Measurements from ENCODE around the gene FOXD3.

Gene FOXD3

GRCh38 chr1:63277195-63278192 is 44.9 kb upstream of the FOXD3 start:
- Histone ChIP-seq H3K4me3 (ENCODE audit: low read depth, low read length) (no peak overlapping the region), H3K27me3 (replicated peaks) (peaks cover 14% of the 10 kb centered on the region), H3K27ac (no peak overlapping the region), H3K36me3 (replicated peaks) (no peaks in the 10 kb centered on the region)
- in situ Hi-C loops (cut with HindIII; ENCODE audit: low pct_ligation_motif_present, low sequenced_read_pairs) = no loop called here
- TF ChIP-seq CTCF (IDR thresholded peaks at IDR 0.05; ENCODE audit: low read depth, low read length, missing control alignments) = no peak
- DNase-seq = no peak

- in situ Hi-C loops (cut with HindIII; ENCODE audit: low pct_ligation_motif_present, low sequenced_read_pairs) = no loop called here
- Histone ChIP-seq H3K27me3 (replicated peaks) (peaks cover 3% of the 10 kb centered on the region), H3K27ac (no peak overlapping the region), H3K4me3 (ENCODE audit: low read depth, low read length) (no peak overlapping the region), H3K36me3 (replicated peaks) (no peaks in the 10 kb centered on the region)
- no peak for TF ChIP-seq CTCF (IDR thresholded peaks at IDR 0.05; ENCODE audit: low read depth, low read length, missing control alignments)
- no peak for DNase-seq
Measured at GRCh38 chr1:63281753-63282152, 40.6 kb upstream of the FOXD3 start.

- Histone ChIP-seq H3K4me3 (ENCODE audit: low read depth, low read length) (no peak overlapping the region), H3K27me3 (replicated peaks) (no peaks in the 10 kb centered on the region), H3K27ac (no peak overlapping the region), H3K36me3 (replicated peaks) (no peaks in the 10 kb centered on the region)
- in situ Hi-C loops (cut with HindIII; ENCODE audit: low pct_ligation_motif_present, low sequenced_read_pairs) = no loop called here
- DNase-seq = no peak
- no peak for TF ChIP-seq CTCF (IDR thresholded peaks at IDR 0.05; ENCODE audit: low read depth, low read length, missing control alignments)
Measured at GRCh38 chr1:63289135-63289534, 33.2 kb upstream of the FOXD3 start.

- Histone ChIP-seq H3K36me3 (replicated peaks) (no peaks in the 10 kb centered on the region), H3K4me3 (ENCODE audit: low read depth, low read length) (no peak overlapping the region), H3K27ac (no peak overlapping the region), H3K27me3 (replicated peaks) (no peaks in the 10 kb centered on the region)
- in situ Hi-C loops (cut with HindIII; ENCODE audit: low pct_ligation_motif_present, low sequenced_read_pairs) = no loop called here
- TF ChIP-seq CTCF (IDR thresholded peaks at IDR 0.05; ENCODE audit: low read depth, low read length, missing control alignments) = no peak
- DNase-seq = no peak
Measured at GRCh38 chr1:63294803-63295594, 27.4 kb upstream of the FOXD3 start.

DNA sequence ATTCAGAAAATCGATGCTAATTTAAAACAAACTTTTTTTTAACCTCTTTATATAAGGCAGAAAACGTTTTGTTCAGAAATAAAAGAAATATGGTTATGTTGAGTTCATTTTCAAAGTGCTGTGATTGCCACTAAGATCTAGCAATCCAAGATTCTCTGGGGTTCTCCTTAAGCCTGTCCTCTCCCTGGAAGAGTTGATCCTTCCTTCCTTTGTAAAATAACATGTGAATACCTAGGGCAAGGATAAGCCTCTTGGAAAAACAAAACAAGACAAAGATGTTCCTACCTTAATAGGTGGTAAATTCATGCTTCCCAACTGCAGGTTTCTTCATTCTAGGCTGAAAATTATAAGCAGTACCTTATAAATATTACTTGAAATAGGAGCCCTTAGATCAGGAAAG is 18.0 kb upstream of the FOXD3 start:
- Histone ChIP-seq H3K36me3 (replicated peaks) (no peaks in the 10 kb centered on the region), H3K27me3 (replicated peaks) (peaks cover 5% of the 10 kb centered on the region), H3K27ac (no peak overlapping the region), H3K4me3 (ENCODE audit: low read depth, low read length) (no peak overlapping the region)
- DNase-seq = no peak
- no peak for TF ChIP-seq CTCF (IDR thresholded peaks at IDR 0.05; ENCODE audit: low read depth, low read length, missing control alignments)
- in situ Hi-C loops (cut with HindIII; ENCODE audit: low pct_ligation_motif_present, low sequenced_read_pairs) = no loop called here
